GM23338 (cell line): ENCODE results near the gene CPNE5. TPM values are rescaled to one million over a fixed set of nuclear protein-coding genes. Genes with fewer than 3 reads are reported as not detected.

Experiments
- ATAC-seq: fragments of 200-7000 bp; cut with Tn5 transposase; 3 replicates; pipeline ENCODE4 v1.9.1; 2020
- DNase-seq: peaks from one replicate; pipeline ENCODE4 v3.0.0-alpha.2; 2015; ENCODE audit warnings: low spot score
- H2AFZ ChIP-seq: fragments of 200-600 bp; sonication (generic); 2 replicates; pipeline ENCODE4 v1.8.0; 2016; ENCODE audit warnings: antibody characterized with exemption, mild to moderate bottlenecking, moderate library complexity
- H3F3A ChIP-seq: fragments of 200-600 bp; sonication (generic); replicated peaks from 2 replicates; pipeline ENCODE4 v1.8.0; 2017; ENCODE audit warnings: antibody characterized with exemption, mixed run types, low read depth
- H3K27ac ChIP-seq: fragments of 200-600 bp; sonication (generic); 2 replicates; pipeline ENCODE4 v1.6.1; 2016; ENCODE audit warnings: low read depth
- H3K27me3 ChIP-seq: fragments of 200-600 bp; sonication (generic); 2 replicates; pipeline ENCODE4 v1.8.0; 2016; ENCODE audit warnings: mild to moderate bottlenecking, mixed run types, moderate library complexity; ENCODE audit not compliant: insufficient read depth
- H3K36me3 ChIP-seq: fragments of 200-600 bp; sonication (generic); 2 replicates; pipeline ENCODE4 v1.8.0; 2016; ENCODE audit warnings: mild to moderate bottlenecking; ENCODE audit not compliant: insufficient read depth
- H3K4me1 ChIP-seq: fragments of 200-600 bp; sonication (generic); 2 replicates; pipeline ENCODE4 v1.8.0; 2016; ENCODE audit warnings: mild to moderate bottlenecking, moderate library complexity; ENCODE audit not compliant: insufficient read depth
- H3K4me2 ChIP-seq: fragments of 200-600 bp; sonication (generic); 2 replicates; pipeline ENCODE4 v1.7.1; 2017; ENCODE audit warnings: mixed run types
- H3K4me3 ChIP-seq: fragments of 200-600 bp; sonication (generic); 2 replicates; pipeline ENCODE4 v1.6.1; 2016; ENCODE audit warnings: mixed run types
- H3K79me2 ChIP-seq: fragments of 200-600 bp; sonication (generic); replicated peaks from 2 replicates; pipeline ENCODE4 v1.8.0; 2017; ENCODE audit warnings: mild to moderate bottlenecking; ENCODE audit not compliant: insufficient read depth
- H3K9me2 ChIP-seq: fragments of 200-600 bp; sonication (generic); 2 replicates; pipeline ENCODE4 v1.8.0; 2017; ENCODE audit not compliant: insufficient read depth
- H4K20me1 ChIP-seq: fragments of 200-600 bp; sonication (generic); replicated peaks from 2 replicates; pipeline ENCODE4 v1.8.0; 2017; ENCODE audit warnings: mild to moderate bottlenecking; ENCODE audit not compliant: insufficient read depth
- H3K27ac Mint-ChIP-seq: 2 replicates; pipeline ENCODE4 v1.8.0; 2020; ENCODE audit warnings: inconsistent platforms, mild to moderate bottlenecking, moderate library complexity, mixed read lengths
- H3K27me3 Mint-ChIP-seq: 3 replicates; pipeline ENCODE4 v1.8.0; 2022; ENCODE audit warnings: low read depth, mild to moderate bottlenecking, moderate library complexity, mixed read lengths, inconsistent platforms; ENCODE audit not compliant: insufficient read depth, poor library complexity
- H3K36me3 Mint-ChIP-seq: 3 replicates; pipeline ENCODE4 v1.8.0; 2021; ENCODE audit warnings: low read depth, mild to moderate bottlenecking, inconsistent platforms, moderate library complexity, mixed read lengths
- H3K4me1 Mint-ChIP-seq: 3 replicates; pipeline ENCODE4 v1.8.0; 2020; ENCODE audit warnings: mild to moderate bottlenecking, inconsistent platforms, mixed read lengths
- H3K4me3 Mint-ChIP-seq: 3 replicates; pipeline ENCODE4 v1.8.0; 2021; ENCODE audit warnings: moderate library complexity, mild to moderate bottlenecking, inconsistent platforms, mixed read lengths
- H3K9me3 Mint-ChIP-seq: 3 replicates; pipeline ENCODE4 v1.8.0; 2020; ENCODE audit warnings: moderate library complexity, mild to moderate bottlenecking, inconsistent platforms, mixed read lengths
- JUNB ChIP-seq: IDR thresholded peaks from one replicate; pipeline ENCODE4 v1.6.1; 2016; ENCODE audit warnings: antibody characterized with exemption; ENCODE audit not compliant: unreplicated experiment
- NANOG ChIP-seq: IDR thresholded peaks from 2 replicates; pipeline ENCODE4 v1.6.1; 2016; ENCODE audit warnings: antibody characterized with exemption, borderline replicate concordance
- REST ChIP-seq: IDR thresholded peaks from one replicate; pipeline ENCODE4 v1.6.1; 2018; ENCODE audit warnings: antibody characterized with exemption; ENCODE audit not compliant: unreplicated experiment
- STAT1 ChIP-seq: IDR thresholded peaks from one replicate; pipeline ENCODE4 v1.6.1; 2016; ENCODE audit warnings: antibody characterized with exemption; ENCODE audit not compliant: unreplicated experiment
- polyA plus RNA-seq: library from polyadenylated mRNA; unstranded; fragments of >200 nt; fragmentation: Nextera tagmentation; extraction: Ambion mirVana; gene quantifications from 2 replicates; pipeline ENCODE4 v1.2.1, GENCODE V29; 2016
- total RNA-seq: library from RNA; depleted of rRNA; stranded (reverse); fragments of >200 nt; shearing (Covaris generic); gene quantifications from 2 replicates; pipeline ENCODE4 v1.2.3, GENCODE V29; 2014

CPNE5 gene
- total and polyA plus RNA-seq, 2 experiments from 2014 or later, result 0.14 to 0.42 TPM

- TF ChIP-seq REST (no peak), NANOG (no peak), JUNB (no peak)
Observed at GRCh38 chr6:36867471-36868224, 28.4 kb upstream of the CPNE5 start (continued).

GRCh38 chr6:36865835-36866234 is 26.6 kb upstream of the CPNE5 start:
- Mint-ChIP-seq H3K36me3 (peaks cover 61% of the 10 kb centered on the region), H3K27ac (no peak overlapping the region)
- no peak for DNase-seq

More at GRCh38 chr6:36865835-36866234, 26.6 kb upstream of the CPNE5 start:
- no peaks in the 10 kb centered on the region for H3K9me2 ChIP-seq
- H4K20me1 ChIP-seq, result peaks cover 60% of the 10 kb centered on the region
- no peak for ATAC-seq
- H3K4me2 ChIP-seq, result no peak overlapping the region
- H3K4me1 ChIP-seq, result no peaks in the 10 kb centered on the region
- peaks cover 97% of the 10 kb centered on the region for H3K79me2 ChIP-seq
- Mint-ChIP-seq H3K4me1 (peaks cover 44% of the 10 kb centered on the region), H3K4me3 (no peak overlapping the region), H3K9me3 (no peaks in the 10 kb centered on the region), H3K27me3 (peaks cover 3% of the 10 kb centered on the region)
- no peak overlapping the region for H2AFZ ChIP-seq
- no peaks in the 10 kb centered on the region for H3K27me3 ChIP-seq
- no peak overlapping the region for H3K4me3 ChIP-seq
- TF ChIP-seq STAT1 (no peak), REST (no peak)
- H3K27ac ChIP-seq, result no peak overlapping the region
- H3K36me3 ChIP-seq, result peaks cover 21% of the 10 kb centered on the region
- no peaks in the 10 kb centered on the region for H3F3A ChIP-seq
